ENCODE results near the gene ARMCX6. TPM values are rescaled to one million over a fixed set of nuclear protein-coding genes. Genes with fewer than 3 reads are reported as not detected.
"Not testable (repeated sequence)": the region's sequence is repeated elsewhere in the genome, so short reads cannot be mapped to it uniquely, and the experiment has no call there.

ARMCX6 gene
- total RNA-seq, 1 donor from 2014 or later, result 12.3 TPM

- intact Hi-C loops (cut with DNase I), result no loop called here
- no peak for DNase-seq (ENCODE audit: extremely low spot score in 2 of 2)
- H3K36me3 ChIP-seq, result no peaks in the 10 kb centered on the region
- H3K9me3 ChIP-seq, result no peaks in the 10 kb centered on the region
- H3K27ac ChIP-seq, result no peak overlapping the region
- TF ChIP-seq POLR2A (IDR thresholded peaks at IDR 0.05) (no peak), CTCF (IDR thresholded peaks at IDR 0.05) (no peak)
- peaks cover 9% of the 10 kb centered on the region for H3K4me1 ChIP-seq
- no peaks in the 10 kb centered on the region for H3K27me3 ChIP-seq
- H3K4me3 ChIP-seq, result no peak overlapping the region
These were observed 39.0 kb upstream of the ARMCX6 start for GRCh38 chrX:101656817-101657216.

DNA sequence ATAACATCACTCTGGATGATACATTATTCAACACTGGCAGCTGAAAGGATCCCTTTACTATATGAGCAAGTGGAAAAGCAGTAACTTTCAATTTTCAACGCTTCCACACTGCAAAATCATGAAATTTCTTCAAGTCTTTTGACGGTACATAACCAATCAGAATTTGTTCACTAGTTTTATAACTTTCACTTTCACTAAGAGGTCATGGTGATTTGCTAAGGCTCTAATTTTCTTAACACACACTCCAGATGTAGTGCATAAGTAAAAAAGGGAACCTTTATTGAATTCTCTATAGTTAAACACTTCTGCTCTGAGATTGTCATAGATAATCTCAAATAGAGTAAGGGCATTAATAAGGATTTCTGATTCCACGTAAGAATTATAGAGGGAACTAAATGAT, 37.7 kb upstream of the ARMCX6 start:
- no peak for TF ChIP-seq CTCF (IDR thresholded peaks at IDR 0.05)
- no peak for TF ChIP-seq POLR2AphosphoS5 (IDR thresholded peaks at IDR 0.05; ENCODE audit: insufficient read depth in 1 of 2, low read depth in 1 of 2)
- no peak for TF ChIP-seq POLR2A (IDR thresholded peaks at IDR 0.05)
- DNase-seq (ENCODE audit: extremely low spot score in 2 of 2), result no peak
- no peaks in the 10 kb centered on the region for H3K36me3 ChIP-seq
- no peak overlapping the region for H3K27ac ChIP-seq
- intact Hi-C loops (cut with DNase I), result no loop called here
- no peak overlapping the region for H3K4me3 ChIP-seq
- H3K9me3 ChIP-seq, result no peaks in the 10 kb centered on the region
- peaks cover 9% of the 10 kb centered on the region for H3K4me1 ChIP-seq
- no peaks in the 10 kb centered on the region for H3K27me3 ChIP-seq

GRCh38 chrX:101647716-101648115, 29.9 kb upstream of the ARMCX6 start:
- H3K9me3 ChIP-seq; intact Hi-C loops (cut with DNase I); H3K4me1 ChIP-seq; H3K27me3 ChIP-seq; H3K27ac ChIP-seq; H3K36me3 ChIP-seq; DNase-seq (ENCODE audit: extremely low spot score in 2 of 2); H3K4me3 ChIP-seq: not testable (repeated sequence)

- Histone ChIP-seq H3K36me3 (no peaks in the 10 kb centered on the region), H3K27ac (no peak overlapping the region), H3K4me1 (no peaks in the 10 kb centered on the region), H3K27me3 (no peaks in the 10 kb centered on the region), H3K4me3 (no peak overlapping the region), H3K9me3 (no peaks in the 10 kb centered on the region)
- no peak for DNase-seq (ENCODE audit: extremely low spot score in 2 of 2)
- TF ChIP-seq POLR2AphosphoS5 (IDR thresholded peaks at IDR 0.05; ENCODE audit: insufficient read depth in 1 of 2, low read depth in 1 of 2) (no peak), CTCF (IDR thresholded peaks at IDR 0.05) (no peak), POLR2A (IDR thresholded peaks at IDR 0.05) (no peak)
- intact Hi-C loops (cut with DNase I), result no loop called here
These were observed 24.3 kb upstream of the ARMCX6 start for GRCh38 chrX:101642093-101642492.

DNA sequence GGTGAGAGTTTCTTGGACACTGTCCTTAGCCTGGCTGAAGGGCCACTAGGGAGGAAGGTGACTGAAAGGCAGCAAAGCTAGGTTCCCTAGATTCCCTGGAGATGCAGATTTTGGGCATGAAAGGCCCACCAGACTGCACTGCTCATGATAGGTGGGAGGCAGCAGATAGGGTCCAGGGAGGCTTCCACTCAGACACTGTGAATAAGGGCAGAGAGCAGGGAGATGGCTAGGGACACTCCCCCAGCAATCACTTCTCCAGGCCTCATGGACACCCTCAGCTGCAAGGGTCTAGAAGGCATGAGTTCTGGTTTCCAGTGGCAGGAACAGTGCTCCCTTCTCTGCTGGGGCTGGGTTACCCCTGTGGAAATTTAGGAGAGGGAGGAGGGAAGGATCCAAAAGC, 21.8 kb upstream of the ARMCX6 start:
- no peak for DNase-seq (ENCODE audit: extremely low spot score in 2 of 2)
- no peak overlapping the region for H3K4me3 ChIP-seq

More for the DNA sequence above, 21.8 kb upstream of the ARMCX6 start:
- intact Hi-C loops (cut with DNase I), result no loop called here
- TF ChIP-seq POLR2A (IDR thresholded peaks at IDR 0.05), result no peak
- no peak for TF ChIP-seq CTCF (IDR thresholded peaks at IDR 0.05)
- TF ChIP-seq POLR2AphosphoS5 (IDR thresholded peaks at IDR 0.05; ENCODE audit: insufficient read depth in 1 of 2, low read depth in 1 of 2), result no peak
- no peak overlapping the region for H3K27ac ChIP-seq
- H3K4me1 ChIP-seq, result no peaks in the 10 kb centered on the region
- H3K9me3 ChIP-seq, result no peaks in the 10 kb centered on the region
- no peaks in the 10 kb centered on the region for H3K36me3 ChIP-seq
- no peaks in the 10 kb centered on the region for H3K27me3 ChIP-seq
